ENCODE data around the gene MTHFSD. TPM values are rescaled to one million over a fixed set of nuclear protein-coding genes. Genes with fewer than 3 reads are reported as not detected.

The MTHFSD gene
- polyA plus RNA-seq, 1 donor: 15.9 TPM

GRCh38 chr16:86512860-86513470 is 42.1 kb downstream of the MTHFSD start:
- no peak for DNase-seq

- DNase-seq: no peak
Observed at GRCh38 chr16:86512301-86512859, 42.7 kb downstream of the MTHFSD start.

DNA sequence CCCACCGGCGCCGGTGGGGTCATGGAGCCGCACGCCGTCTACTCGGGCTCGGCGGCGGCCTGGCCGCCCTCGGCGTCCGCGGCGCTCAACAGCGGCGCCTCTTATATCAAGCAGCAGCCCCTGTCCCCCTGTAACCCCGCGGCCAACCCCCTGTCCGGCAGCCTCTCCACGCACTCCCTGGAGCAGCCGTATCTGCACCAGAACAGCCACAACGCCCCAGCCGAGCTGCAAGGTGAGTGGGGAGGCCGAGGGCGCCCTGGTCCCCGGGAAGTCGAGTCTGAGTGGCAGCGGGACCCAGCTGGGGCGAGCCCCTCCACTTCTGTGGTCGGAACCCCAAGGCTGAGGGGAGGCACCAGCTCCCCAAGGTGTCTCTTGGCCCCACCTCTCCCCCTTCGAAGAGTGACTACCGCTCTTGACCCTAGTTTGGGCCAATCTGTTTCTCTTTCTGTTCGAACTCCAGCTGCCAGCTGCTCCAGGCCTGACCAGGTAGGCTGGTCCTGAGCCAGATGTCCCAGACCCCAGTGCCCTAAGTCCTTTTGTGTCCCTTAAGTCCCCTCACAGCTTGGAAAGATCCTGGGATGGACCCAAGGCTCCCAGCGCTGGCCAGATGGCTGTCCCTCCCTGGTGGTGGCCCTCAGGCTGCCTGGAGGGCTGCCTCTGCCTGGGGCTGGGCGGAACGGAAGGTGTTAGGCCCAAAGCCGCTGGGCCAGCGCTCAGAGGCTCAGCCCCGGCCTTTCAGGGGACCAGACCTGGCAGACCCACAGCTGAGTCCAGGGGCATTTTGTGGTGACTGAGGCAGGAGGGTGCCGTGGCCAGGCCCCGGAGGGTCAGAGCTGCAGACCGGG is 43.5 kb downstream of the MTHFSD start:
- DNase-seq: no peak

DNA sequence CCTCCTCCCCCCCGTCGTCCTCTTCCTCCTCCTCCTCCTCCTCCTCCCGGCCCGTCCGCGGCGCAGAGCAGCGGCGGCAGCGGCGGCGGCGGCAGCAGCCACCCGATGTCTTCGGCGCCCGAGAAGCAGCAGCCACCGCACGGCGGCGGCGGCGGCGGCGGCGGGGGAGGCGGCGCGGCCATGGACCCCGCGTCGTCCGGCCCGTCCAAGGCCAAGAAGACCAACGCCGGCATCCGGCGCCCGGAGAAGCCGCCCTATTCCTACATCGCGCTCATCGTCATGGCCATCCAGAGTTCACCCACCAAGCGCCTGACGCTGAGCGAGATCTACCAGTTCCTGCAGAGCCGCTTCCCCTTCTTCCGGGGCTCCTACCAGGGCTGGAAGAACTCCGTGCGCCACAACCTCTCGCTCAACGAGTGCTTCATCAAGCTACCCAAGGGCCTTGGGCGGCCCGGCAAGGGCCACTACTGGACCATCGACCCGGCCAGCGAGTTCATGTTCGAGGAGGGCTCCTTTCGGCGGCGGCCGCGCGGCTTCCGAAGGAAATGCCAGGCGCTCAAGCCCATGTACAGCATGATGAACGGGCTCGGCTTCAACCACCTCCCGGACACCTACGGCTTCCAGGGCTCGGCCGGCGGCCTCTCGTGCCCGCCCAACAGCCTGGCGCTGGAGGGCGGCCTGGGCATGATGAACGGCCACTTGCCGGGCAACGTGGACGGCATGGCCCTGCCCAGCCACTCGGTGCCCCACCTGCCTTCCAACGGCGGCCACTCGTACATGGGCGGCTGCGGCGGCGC is 44.4 kb downstream of the MTHFSD start, which contains the start of gene FOXF1:
Gene FOXF1, plus strand, starts transcription at position 63 of the 797 bp plus-strand sequence. Its CDS starts 43 bp downstream, at position 106.
- DNase-seq: no peak

GRCh38 chr16:86509759-86510464 is 45.1 kb downstream of the MTHFSD start:
- DNase-seq: no peak

DNA sequence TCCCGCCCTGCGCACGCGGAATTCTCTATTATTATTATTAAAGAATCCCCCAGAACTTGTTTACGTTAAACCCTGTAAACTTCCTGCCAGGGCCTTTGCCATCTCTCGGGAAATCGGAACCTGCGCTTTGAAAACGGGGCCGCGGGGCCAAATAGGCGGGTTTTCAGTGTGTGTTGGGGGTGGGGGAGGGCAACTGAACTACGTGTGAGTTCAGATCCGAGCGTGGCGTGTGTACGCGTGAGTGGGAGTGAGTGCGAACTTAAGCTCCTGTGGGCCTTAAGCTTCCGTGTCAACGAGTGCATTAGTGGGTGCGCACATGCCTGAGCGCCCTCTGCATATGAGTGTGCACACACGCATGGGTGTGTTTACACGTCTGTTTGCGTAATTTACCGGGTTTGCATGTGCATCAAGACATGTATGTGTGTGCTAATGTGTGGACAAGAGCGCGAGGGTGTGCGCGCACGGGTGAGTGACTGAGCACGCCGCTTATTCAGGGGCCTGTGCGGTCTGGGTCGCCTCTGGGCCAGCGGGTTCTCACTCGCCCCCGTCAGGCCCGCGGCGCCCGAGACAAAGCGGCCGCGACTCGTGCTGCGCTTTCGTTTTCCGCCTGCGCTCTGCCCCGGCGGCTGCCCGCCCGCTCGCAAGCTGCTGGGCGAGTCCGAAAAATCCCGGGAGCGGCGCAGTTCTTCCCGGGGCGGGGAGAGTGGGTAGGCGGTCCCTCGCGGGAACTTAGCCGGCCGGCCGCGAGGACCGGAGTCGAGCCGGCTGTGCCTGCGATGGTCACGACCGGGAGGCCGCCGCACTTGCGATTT is 45.9 kb downstream of the MTHFSD start:
- no peak for DNase-seq

DNA sequence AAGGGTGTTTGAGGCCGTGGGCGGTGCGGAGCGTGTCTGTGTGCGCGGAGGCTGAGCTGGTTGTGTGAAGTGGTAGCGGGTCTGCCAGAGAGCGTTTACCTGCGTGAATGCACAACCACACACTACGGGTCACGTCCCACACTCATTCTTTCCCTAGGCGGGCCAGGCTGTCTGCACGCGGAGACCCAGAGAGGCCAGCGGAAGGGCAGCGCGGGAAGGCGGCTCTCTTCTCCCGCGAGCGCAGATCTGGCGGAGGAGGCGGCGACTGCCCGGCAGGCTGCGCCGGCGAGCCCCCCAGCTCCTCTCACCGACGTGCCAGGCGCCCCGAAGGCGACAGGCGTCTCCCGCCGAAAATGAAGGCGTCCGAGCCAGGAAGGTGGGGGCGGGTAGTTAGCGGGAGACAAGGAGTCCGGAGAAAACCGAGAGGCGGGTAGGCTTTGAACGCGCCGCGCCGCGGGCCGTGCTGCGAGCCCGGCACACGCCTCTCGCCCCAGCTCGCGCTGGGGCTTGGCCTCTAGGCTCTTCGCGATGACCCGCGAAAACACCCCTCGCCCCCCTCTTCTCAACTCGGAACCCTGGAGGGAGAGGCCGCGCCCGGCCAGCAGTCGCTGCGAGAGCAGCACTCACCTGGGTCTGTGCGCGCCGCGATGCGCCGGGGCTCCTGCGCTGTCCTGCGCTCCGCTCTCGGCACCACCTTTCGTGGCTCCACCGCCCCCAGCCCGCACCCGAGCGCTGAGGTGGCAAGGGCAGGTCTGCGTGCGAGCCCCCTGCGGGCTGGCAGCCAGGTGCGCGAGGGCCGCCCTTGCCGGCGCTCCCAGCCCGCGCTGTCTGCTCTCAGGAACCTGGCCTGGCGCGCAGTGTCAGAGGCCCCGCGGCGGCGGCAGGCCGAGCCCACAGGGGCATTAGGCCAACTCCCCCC is 46.7 kb downstream of the MTHFSD start:
- no peak for DNase-seq

DNA sequence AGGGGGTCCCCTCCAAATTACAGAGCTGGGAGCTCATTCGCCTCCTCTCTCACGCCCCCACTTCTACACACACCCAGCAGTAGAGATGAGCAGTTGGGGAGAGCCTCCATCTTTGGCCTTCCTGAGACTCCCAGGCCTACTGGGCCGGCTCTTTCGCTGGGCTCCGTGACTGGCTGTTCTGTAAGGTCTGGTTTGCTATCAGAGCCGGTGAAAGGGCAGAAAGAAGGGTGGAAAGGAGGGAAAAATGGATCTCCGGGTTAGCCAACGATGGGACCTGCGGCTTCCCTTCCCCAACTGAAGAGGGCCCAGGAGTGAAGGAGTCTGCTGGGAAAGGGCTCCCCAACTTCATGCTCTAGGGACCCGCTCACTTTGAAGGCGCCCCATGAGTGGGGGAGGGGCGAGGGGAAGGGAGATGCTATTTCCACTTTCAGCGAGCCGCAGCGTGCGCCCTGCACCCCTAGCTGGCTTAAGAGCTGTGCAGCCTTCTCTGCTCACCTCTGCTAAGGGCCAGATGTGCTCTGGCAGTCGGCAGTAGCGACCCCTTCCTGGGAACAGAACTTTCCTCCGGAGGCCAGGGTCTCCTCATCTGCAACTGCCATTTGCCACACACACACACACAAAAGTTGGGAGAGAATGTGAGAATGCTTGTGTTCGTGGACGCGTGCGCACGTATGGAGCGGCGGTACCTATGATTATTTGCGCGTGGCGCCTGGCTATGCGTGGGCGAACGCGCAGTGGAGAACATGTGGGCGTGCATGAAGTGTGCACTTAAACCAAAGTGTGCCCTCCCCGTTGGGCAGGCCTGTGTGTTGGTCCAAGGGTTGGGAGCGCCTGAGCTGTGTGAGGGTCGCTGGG is 47.6 kb downstream of the MTHFSD start:
- no peak for DNase-seq

GRCh38 chr16:86505899-86506864 is 48.9 kb downstream of the MTHFSD start:
- no peak for DNase-seq

DNA sequence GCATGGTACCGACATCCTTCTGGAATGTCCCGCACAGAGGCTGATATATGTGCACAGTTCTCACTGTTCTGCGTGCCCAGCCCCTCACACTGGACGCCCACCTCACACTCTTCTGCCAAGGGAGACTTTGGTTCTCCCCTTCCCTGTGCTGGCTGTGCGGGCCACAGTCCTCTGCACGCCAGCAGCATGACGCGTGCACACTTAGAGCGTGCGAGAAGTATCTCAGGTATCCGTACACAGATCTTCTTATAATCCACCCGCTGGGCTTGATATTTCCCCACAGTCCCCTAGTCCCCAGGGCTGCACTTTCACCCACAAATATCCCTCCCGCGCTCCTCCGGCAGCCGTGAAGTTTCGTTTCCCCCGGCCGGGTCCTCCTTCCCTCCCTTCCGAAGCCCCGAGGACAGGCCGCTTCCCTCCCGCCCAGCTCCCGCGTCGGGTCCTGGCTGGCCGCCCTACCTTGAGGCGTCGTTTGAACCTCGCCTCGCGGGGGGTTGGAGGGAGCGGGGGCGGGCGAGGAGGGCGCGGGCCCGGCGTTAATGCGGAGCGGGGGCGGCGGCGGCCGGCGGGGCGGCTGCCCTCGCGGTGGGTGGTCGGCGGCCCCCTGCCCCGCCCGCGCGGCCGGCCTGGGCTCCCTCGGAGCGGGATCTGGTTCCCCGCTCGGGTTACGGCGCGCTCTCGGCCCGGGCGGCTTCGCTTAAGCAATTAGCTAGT is 49.7 kb downstream of the MTHFSD start:
- no peak for DNase-seq

GRCh38 chr16:86504315-86505184 is 50.5 kb downstream of the MTHFSD start:
- no peak for DNase-seq

DNA sequence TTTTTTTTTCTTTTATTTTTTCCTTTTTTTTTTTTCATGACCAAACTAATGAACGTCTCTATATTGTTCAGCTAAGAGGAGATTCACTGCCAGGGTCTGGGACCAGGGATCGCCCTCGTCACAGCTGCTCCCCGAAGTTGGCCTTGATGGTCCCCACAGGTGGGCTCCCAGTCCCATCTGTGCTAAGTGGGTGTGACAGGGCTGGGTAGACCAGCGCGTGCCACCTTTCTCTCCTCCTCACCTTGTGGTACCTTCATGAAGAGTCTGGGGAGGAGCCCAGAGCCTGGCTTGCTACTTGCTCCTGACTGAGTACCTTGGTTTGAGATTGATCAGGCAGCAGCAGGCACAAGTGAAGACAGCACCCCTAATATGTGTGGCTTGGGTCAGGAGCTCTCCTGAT is 51.2 kb downstream of the MTHFSD start:
- DNase-seq: no peak

DNA sequence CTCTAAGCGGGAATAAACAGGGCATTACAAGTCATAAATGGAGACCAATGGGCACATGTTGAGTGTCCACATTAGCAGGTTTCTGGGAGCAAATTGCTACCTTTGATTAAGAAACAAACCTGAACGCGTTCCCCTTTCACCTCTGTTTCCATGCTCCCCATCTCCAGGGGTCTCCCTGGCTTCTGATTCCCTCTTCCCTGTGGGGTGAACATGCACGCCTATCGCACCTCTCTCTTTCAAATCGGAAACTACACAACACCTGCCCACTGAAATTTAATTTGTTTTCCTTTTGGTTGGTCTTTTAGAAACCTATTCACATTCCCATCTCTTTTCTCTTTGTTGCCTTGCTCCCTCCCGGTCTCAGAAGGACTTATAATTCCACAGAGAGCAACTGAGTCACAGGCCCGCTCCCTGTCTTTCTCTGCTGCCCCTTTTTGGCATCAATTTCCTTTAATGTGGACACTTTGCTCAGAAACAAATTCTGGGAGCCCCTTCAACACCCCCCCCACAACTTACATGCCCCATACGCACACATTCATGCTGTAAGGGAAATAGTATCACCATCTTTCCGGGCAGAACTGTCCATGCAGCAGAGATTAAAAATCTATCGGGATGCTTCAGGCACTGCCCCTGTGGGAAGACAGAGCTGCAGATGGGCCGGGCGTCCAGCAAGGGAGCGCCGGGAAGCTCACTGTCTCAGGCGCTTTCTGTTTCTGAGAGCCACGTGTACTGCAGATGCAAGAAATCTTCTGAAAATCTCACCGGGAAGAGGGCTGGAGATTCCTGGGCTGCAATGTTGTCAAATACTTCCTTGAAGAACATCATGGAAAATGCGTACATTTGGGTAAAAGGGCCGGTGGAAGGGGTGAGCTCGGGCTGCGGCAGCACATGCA is 51.9 kb downstream of the MTHFSD start:
- DNase-seq: no peak

DNA sequence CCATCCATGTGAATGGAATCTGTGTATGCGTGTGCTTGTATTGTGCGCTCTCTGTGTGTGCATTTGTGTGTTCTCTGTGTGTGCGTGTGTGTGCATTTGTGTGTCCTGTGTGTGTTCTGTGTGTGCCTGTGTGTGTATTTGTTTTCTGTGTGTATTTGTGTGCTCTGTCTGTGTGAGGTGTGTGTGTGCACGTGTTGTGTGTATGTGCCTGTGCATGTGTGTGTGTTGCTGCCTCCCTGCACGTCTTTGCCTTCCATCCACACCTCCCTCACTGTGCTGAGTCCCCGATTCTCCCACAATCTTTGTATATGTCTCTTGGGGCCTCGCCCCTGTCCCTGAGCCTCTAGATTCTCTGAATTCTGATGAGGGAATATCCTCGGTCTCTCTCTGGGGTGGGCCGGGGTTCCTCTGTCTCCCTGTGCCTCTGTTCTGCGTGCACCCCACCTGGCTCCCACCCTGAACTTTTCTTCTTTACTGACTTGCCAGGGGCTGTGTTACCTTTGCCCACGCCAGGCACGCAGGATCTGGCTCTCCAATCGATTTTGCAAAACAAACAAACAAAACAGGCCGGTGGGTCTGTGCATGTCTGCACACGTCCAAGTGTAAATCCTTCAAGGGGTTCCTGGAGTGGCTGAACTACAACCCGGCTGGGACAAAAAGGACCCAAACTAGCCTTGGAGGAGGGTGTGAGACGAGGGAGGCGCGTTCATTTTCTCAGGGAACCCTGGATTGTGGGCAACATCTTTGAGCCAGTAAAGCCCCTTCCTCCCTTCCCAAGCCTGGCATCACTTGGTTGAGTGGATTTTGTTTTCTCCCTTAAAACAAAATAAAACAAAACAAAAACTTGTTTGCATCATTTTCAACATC is 52.8 kb downstream of the MTHFSD start:
- no peak for DNase-seq
